IMR-90 (cell line): ENCODE data around the gene SLC66A3. TPM values are rescaled to one million over a fixed set of nuclear protein-coding genes. Genes with fewer than 3 reads are reported as not detected.
A peak's percentile ranks its signal among the peaks of the same experiment; 100 is the strongest.

Source experiments
- ATAC-seq: fragments of 200-7000 bp; cut with Tn5 transposase; 2 replicates; pipeline ENCODE4 v1.9.1; 2020; ENCODE audit warnings: low read depth, mild to moderate bottlenecking, moderate library complexity
- BruUV-seq: library from RNA; stranded (reverse); fragments of 400-500 nt; replicated peaks from 2 replicates; lab custom pipeline; 2021; lab: Mats Ljungman, UMichigan
- CTCF ChIA-PET: fragments of 300-600 bp; formaldehyde crosslinking; extraction: SDS; loops from one replicate; lab custom pipeline; 2021; ENCODE audit warnings: antibody characterized with exemption; lab: Yijun Ruan, JAX
- POLR2A ChIA-PET: fragments of 300-600 bp; sonication (Branson Sonifier 250); formaldehyde crosslinking; loops from one replicate; lab custom pipeline; 2022; ENCODE audit warnings: antibody characterized with exemption; ENCODE audit not compliant: unreplicated experiment; lab: Charles Lee
- DNase-seq: peaks from one replicate; pipeline ENCODE4 v3.0.0; 2013
- H2AFZ ChIP-seq: replicated peaks from 2 replicates; pipeline ENCODE3; 2013; ENCODE audit warnings: low read length, mild to moderate bottlenecking; ENCODE audit not compliant: poor library complexity
- H2AK5ac ChIP-seq: 2 replicates; pipeline ENCODE4 v1.6.1; 2013; ENCODE audit warnings: low read depth, low read length, inconsistent platforms
- H2AK9ac ChIP-seq: replicated peaks from 2 replicates; pipeline ENCODE3; 2013; ENCODE audit warnings: mild to moderate bottlenecking, low read depth, low read length, moderate library complexity; ENCODE audit not compliant: poor library complexity
- H2BK120ac ChIP-seq: 2 replicates; pipeline ENCODE4 v1.6.1; 2013; ENCODE audit warnings: low read depth, low read length, inconsistent platforms
- H2BK15ac ChIP-seq: 3 replicates; pipeline ENCODE4 v1.6.1; 2013; ENCODE audit warnings: low read depth, low read length, inconsistent platforms
- H2BK20ac ChIP-seq: 2 replicates; pipeline ENCODE4 v1.6.1; 2013; ENCODE audit warnings: low read depth, mild to moderate bottlenecking, inconsistent platforms, low read length, moderate library complexity
- H2BK5ac ChIP-seq: 2 replicates; pipeline ENCODE4 v1.6.1; 2013; ENCODE audit warnings: mild to moderate bottlenecking, low read depth, low read length, inconsistent platforms; ENCODE audit not compliant: poor library complexity, severe bottlenecking
- H3K14ac ChIP-seq: replicated peaks from 2 replicates; pipeline ENCODE4 v1.6.1; 2013; ENCODE audit warnings: low read depth, low read length, inconsistent platforms
- H3K18ac ChIP-seq: 2 replicates; pipeline ENCODE4 v1.6.1; 2013; ENCODE audit warnings: low read depth, low read length, control low read depth
- H3K23ac ChIP-seq: 2 replicates; pipeline ENCODE4 v1.6.1; 2013; ENCODE audit warnings: low read depth, low read length, inconsistent platforms
- H3K27ac ChIP-seq: 2 replicates; pipeline ENCODE4 v1.5.1; 2013; ENCODE audit warnings: mild to moderate bottlenecking, control low read depth, low read length; ENCODE audit not compliant: insufficient read depth
- H3K27me3 ChIP-seq: 2 replicates; pipeline ENCODE4 v1.6.1; 2013; ENCODE audit warnings: low read length; ENCODE audit not compliant: control insufficient read depth, insufficient read depth
- H3K36me3 ChIP-seq: 2 replicates; pipeline ENCODE4 v1.6.1; 2013; ENCODE audit warnings: low read length, mixed read lengths; ENCODE audit not compliant: control insufficient read depth, insufficient read depth
- H3K4ac ChIP-seq: 2 replicates; pipeline ENCODE4 v1.6.1; 2013; ENCODE audit warnings: low read depth, low read length, inconsistent platforms
- H3K4me1 ChIP-seq: 2 replicates; pipeline ENCODE4 v1.6.1; 2013; ENCODE audit warnings: low read length, mixed read lengths; ENCODE audit not compliant: control insufficient read depth, insufficient read depth
- H3K4me2 ChIP-seq: 2 replicates; pipeline ENCODE4 v1.6.1; 2013; ENCODE audit warnings: low read depth, mild to moderate bottlenecking, control low read depth, low read length, moderate library complexity
- H3K4me3 ChIP-seq: 2 replicates; pipeline ENCODE4 v1.5.1; 2013; ENCODE audit warnings: low read depth, mild to moderate bottlenecking, control low read depth, low read length, moderate library complexity; ENCODE audit not compliant: insufficient read depth
- H3K56ac ChIP-seq: 2 replicates; pipeline ENCODE4 v1.6.1; 2013; ENCODE audit warnings: low read length, inconsistent platforms; ENCODE audit not compliant: insufficient read depth; ENCODE audit errors: extremely low read depth
- H3K79me1 ChIP-seq, 2 experiments: 2 replicates each; pipeline ENCODE4 v1.6.1; 2013; ENCODE audit warnings: low read length in 2 of 2, inconsistent platforms in 1 of 2, low read depth in 1 of 2
- H3K9ac ChIP-seq: 2 replicates; pipeline ENCODE4 v1.6.1; 2013; ENCODE audit warnings: low read depth, low read length, control low read depth
- H3K9me1 ChIP-seq: 2 replicates; pipeline ENCODE4 v1.6.1; 2013; ENCODE audit warnings: low read length, inconsistent platforms; ENCODE audit not compliant: insufficient read depth
- H3K9me3 ChIP-seq: 2 replicates; pipeline ENCODE4 v1.6.1; 2013; ENCODE audit warnings: low read length; ENCODE audit not compliant: control insufficient read depth, insufficient read depth
- H4K20me1 ChIP-seq: 2 replicates; pipeline ENCODE4 v1.6.1; 2013; ENCODE audit warnings: low read length, inconsistent platforms; ENCODE audit not compliant: insufficient read depth
- H4K5ac ChIP-seq: 2 replicates; pipeline ENCODE4 v1.6.1; 2013; ENCODE audit warnings: mild to moderate bottlenecking, low read depth, low read length, control low read depth
- H4K8ac ChIP-seq, 2 experiments: 2 replicates each; pipeline ENCODE4 v1.6.1; 2013; ENCODE audit warnings: low read depth in 2 of 2, low read length in 2 of 2, control low read depth in 1 of 2, inconsistent platforms in 1 of 2
- H4K91ac ChIP-seq: 2 replicates; pipeline ENCODE4 v1.6.1; 2013; ENCODE audit warnings: low read depth, low read length, inconsistent platforms; ENCODE audit not compliant: insufficient read depth
- BHLHE40 ChIP-seq: fragments of 150-350 bp; IDR thresholded peaks from 2 replicates; pipeline ENCODE4 v1.6.1; 2016; ENCODE audit warnings: mild to moderate bottlenecking, low read depth, low read length
- CEBPB ChIP-seq: IDR thresholded peaks from 2 replicates; pipeline ENCODE4 v1.6.1; 2012; ENCODE audit warnings: low read depth, low read length, improper control_type of control experiment
- CTCF ChIP-seq: conservative IDR thresholded peaks from 2 replicates; pipeline ENCODE4 v1.5.1; 2012; ENCODE audit warnings: mild to moderate bottlenecking, low read depth, low read length, improper control_type of control experiment
- MXI1 ChIP-seq: IDR thresholded peaks from 2 replicates; pipeline ENCODE4 v1.6.1; 2012; ENCODE audit warnings: low read depth, mild to moderate bottlenecking, low read length, moderate library complexity, borderline replicate concordance
- NFE2L2 ChIP-seq: fragments of 150-350 bp; IDR thresholded peaks from 2 replicates; pipeline ENCODE4 v1.6.1; 2016; ENCODE audit warnings: low read depth, mild to moderate bottlenecking, low read length
- POLR2A ChIP-seq: IDR thresholded peaks from 2 replicates; pipeline ENCODE4 v1.6.1; 2012; ENCODE audit warnings: mild to moderate bottlenecking, low read depth, low read length
- RCOR1 ChIP-seq: IDR thresholded peaks from 2 replicates; pipeline ENCODE4 v1.6.1; 2012; ENCODE audit warnings: mild to moderate bottlenecking, low read length, improper control_type of control experiment; ENCODE audit not compliant: insufficient replicate concordance
- RFX5 ChIP-seq: IDR thresholded peaks from 2 replicates; pipeline ENCODE4 v1.8.0; 2012; ENCODE audit warnings: low read depth, mild to moderate bottlenecking, low read length, moderate library complexity
- SMC3 ChIP-seq: fragments of 150-350 bp; IDR thresholded peaks from 2 replicates; pipeline ENCODE4 v1.6.1; 2016; ENCODE audit warnings: low read depth, mild to moderate bottlenecking, antibody characterized with exemption, low read length, moderate library complexity
- WGBS, 2 experiments: methylation state at CpG; one replicate each; pipeline versions ENCODE4 v1.1.5 to v1.1.7; 2013; ENCODE audit warnings: missing lambda C conversion rate in 2 of 2; ENCODE audit not compliant: insufficient read length in 1 of 2; ENCODE audit errors: extremely low coverage in 2 of 2; 5-methylcytosine and 5-hydroxymethylcytosine counted together
- dilution Hi-C: fragments of 300-500 bp; cut with HindIII; formaldehyde crosslinking; loops from one replicate; pipeline ENCODE4 v1.14.3; 2018; ENCODE audit warnings: low sequenced_read_pairs; ENCODE audit not compliant: unreplicated experiment
- in situ Hi-C: fragments of 300-500 bp; cut with MboI; formaldehyde crosslinking; loops from 3 replicates; pipeline ENCODE4 v1.14.3; 2019; ENCODE audit warnings: low sequenced_read_pairs, inconsistent platforms, mixed read lengths
- intact Hi-C: fragments of 100-400 bp; cut with micrococcal nuclease; formaldehyde crosslinking; loops from 2 replicates; pipeline ENCODE4 v1.10.0; 2022
- polyA plus RNA-seq, 3 experiments: library from polyadenylated mRNA; depleted of rRNA; stranded (reverse); fragments of >200 nt; gene quantifications; 2 replicates each; pipeline ENCODE4 v1.2.3, GENCODE V29; 2012; ENCODE audit warnings: low replicate concordance in 1 of 3
- total RNA-seq: library from RNA; depleted of rRNA; stranded (reverse); fragments of >200 nt; gene quantifications from 2 replicates; pipeline ENCODE4 v1.2.3, GENCODE V29; 2012

The SLC66A3 gene
- total and polyA plus RNA-seq, 2 of the 4 experiments (the other 2 are of a cell fraction) = 18.1 to 25.2 TPM

- peaks cover 3% of the 10 kb centered on the region; the same call in 1 of the 2 replicates for H3K4me1 ChIP-seq
- H4K5ac ChIP-seq = no peak overlapping the region
- H4K91ac ChIP-seq = no peak overlapping the region
- no peaks in the 10 kb centered on the region for H4K20me1 ChIP-seq
- in situ Hi-C loops (no loop called here), intact Hi-C loops (no loop called here), dilution Hi-C loops (no loop called here)
- H3K4me2 ChIP-seq = no peak overlapping the region
- no peak overlapping the region for H3K18ac ChIP-seq
- H3K14ac ChIP-seq = 0 out of 2 replicates have a peak overlapping the region, but pooled peaks have one; percentile 2
- H3K27me3 ChIP-seq = no peaks in the 10 kb centered on the region
- H2BK20ac ChIP-seq = no peak overlapping the region
- peak overlapping the region; percentile 81 for H2AK9ac ChIP-seq
- H3K36me3 ChIP-seq = no peaks in the 10 kb centered on the region
- peaks cover 9% of the 10 kb centered on the region for H3K9me1 ChIP-seq
- POLR2A ChIA-PET = no interaction called here
- CTCF ChIA-PET = no interaction called here
- no peaks in the 10 kb centered on the region for H3K79me1 ChIP-seq
- H2BK15ac ChIP-seq = no peak overlapping the region; the same call in 2 of the 3 replicates
- WGBS, 2 experiments = 88% methylated on average over 6 of the region's 13 CpGs; no CpG with 5 or more reads in 1 of the 2 experiments
- H3K4me3 ChIP-seq = no peak overlapping the region
- H2AFZ ChIP-seq = no peak overlapping the region
- BruUV-seq = no TSS peak
- no peak overlapping the region for H3K23ac ChIP-seq
- no peak overlapping the region for H4K8ac ChIP-seq
- H3K4ac ChIP-seq = no peak overlapping the region; the same call in 1 of the 2 replicates
- DNase-seq (no peak), ATAC-seq (no peak)
- H3K9me3 ChIP-seq = no peaks in the 10 kb centered on the region
- H3K56ac ChIP-seq = no peak overlapping the region
- H3K9ac ChIP-seq = no peak overlapping the region
- peak overlapping the region; percentile 43; the same call in 1 of the 2 replicates for H2AK5ac ChIP-seq
- TF ChIP-seq SMC3 = no peak
- no peak for TF ChIP-seq MXI1
- no peak for TF ChIP-seq RCOR1
- TF ChIP-seq RFX5 = no peak
- TF ChIP-seq CEBPB = no peak
- TF ChIP-seq CTCF = no peak
- TF ChIP-seq NFE2L2 = no peak
- TF ChIP-seq BHLHE40 = no peak
- TF ChIP-seq POLR2A = no peak
- H2BK120ac ChIP-seq = no peak overlapping the region
- H3K27ac ChIP-seq = no peak overlapping the region
- no peak overlapping the region for H2BK5ac ChIP-seq
These were observed 14.1 kb downstream of the SLC66A3 start for GRCh38 chr2:11169333-11169732.
